Adrenal gland (tissue), 12 donors: ENCODE data around the gene DENND1C. TPM values are rescaled to one million over a fixed set of nuclear protein-coding genes. Genes with fewer than 3 reads are reported as not detected.
A peak's percentile ranks its signal among the peaks of the same experiment; 100 is the strongest.

Experiments
- DNase-seq, 7 donors: peaks; one replicate each; pipeline ENCODE4 v3.0.0-alpha.2; 2019 to 2020
- H3K27ac ChIP-seq, 5 donors: fragments of 200-600 bp; sonication (generic) in 4 of 5; 1 replicate in 3 of 5; 2 replicates in 2 of 5; pipeline versions ENCODE4 v1.5.1 to v1.8.0; 2016 to 2020; ENCODE audit warnings: mild to moderate bottlenecking in 1 of 5
- H3K27me3 ChIP-seq: fragments of 200-600 bp; 2 replicates; pipeline ENCODE4 v1.8.0; 2021
- H3K36me3 ChIP-seq, 2 donors: fragments of 200-600 bp; replicated peaks in 1 of 2; 1 replicate in 1 of 2; 2 replicates in 1 of 2; pipeline versions ENCODE4 v1.5.1 to v1.8.0; 2018 to 2022
- H3K4me1 ChIP-seq, 2 donors: fragments of 200-600 bp; replicated peaks in 1 of 2; 1 replicate in 1 of 2; 2 replicates in 1 of 2; pipeline versions ENCODE4 v1.5.1 to v1.8.0; 2018 to 2021
- H3K4me3 ChIP-seq, 4 donors: fragments of 200-600 bp; sonication (generic) in 3 of 4; one replicate each; pipeline ENCODE4 v1.5.1; 2016 to 2018
- H3K9me3 ChIP-seq, 3 donors: fragments of 200-600 bp; sonication (generic) in 1 of 3; replicated peaks in 1 of 3; 1 replicate in 2 of 3; 2 replicates in 1 of 3; pipeline versions ENCODE4 v1.5.1 to v1.8.0; 2016 to 2021
- POLR2A ChIP-seq, 2 donors: fragments of 450-650 bp; IDR thresholded peaks; one replicate each; pipeline ENCODE4 v1.6.1; 2017; ENCODE audit warnings: antibody characterized with exemption in 2 of 2, mild to moderate bottlenecking in 2 of 2, moderate library complexity in 1 of 2
- WGBS, 4 donors: extraction: QIAGEN DNeasy Blood & Tissue Kit in 2 of 4; methylation state at CpG; one replicate each; pipeline versions ENCODE4 v1.1.5 to v1.1.7; 2013 to 2017; 5-methylcytosine and 5-hydroxymethylcytosine counted together
- intact Hi-C, 2 donors: fragments of 100-400 bp; cut with DNase I; formaldehyde crosslinking; loops; one replicate each; pipeline versions ENCODE4 v1.14.1 to v1.15.0; 2022 to 2023
- polyA plus RNA-seq, 3 donors: library from polyadenylated mRNA; stranded (reverse); fragments of 200-250 nt in 2 of 3; fragments of 350-450 nt in 1 of 3; fragmentation: Illumina TruSeq in 1 of 3; extraction: RNeasy Lipid Tissue Mini Kit (QIAGEN cat#74804) in 1 of 3; gene quantifications; one replicate each; pipeline ENCODE4 v1.2.3, GENCODE V29; 2013 to 2014
- total RNA-seq, 9 donors: library from RNA; depleted of rRNA in 4 of 9; stranded (reverse); fragments of >200 nt in 4 of 9; fragments of 120-200 nt in 1 of 9; fragmentation: NEBNext Ultra II Directional in 1 of 9; extraction: Animal tissue kit (Norgen Biotek cat#: 25700) in 1 of 9; gene quantifications; one replicate each; pipeline versions ENCODE4 v1.1.0 to v1.2.4, GENCODE V29; 2013 to 2023
- TF ChIP-seq, protein P1 (sequence below), 6 experiments: fragments of 450-650 bp in 4 of 6; fragments of 200-600 bp in 2 of 6; sonication (generic) in 1 of 6; IDR thresholded peaks; 1 replicate in 5 of 6; 2 replicates in 1 of 6; pipeline versions ENCODE4 v1.5.1 to v1.8.0; 2016 to 2021; ENCODE audit warnings: antibody characterized with exemption in 6 of 6, mild to moderate bottlenecking in 2 of 6, moderate library complexity in 1 of 6
- donor health status: healthy with polysubstance abuse.
- donor health status: Bipolar disorder and iron deficiency.
- donor health status: DM: yes; HTN: yes; CAD: no.
- donor health status: DM: no; HTN: no; CAD: no.
- donor health status: DM: no; HTN: no; CAD: no.
- donor health status: DM: yes; HTN: yes; CAD: no.

The DENND1C gene
- total and polyA plus RNA-seq, 12 donors = 0.66 to 12.1 (median 4.4) TPM

- TF ChIP-seq, protein P1, sequence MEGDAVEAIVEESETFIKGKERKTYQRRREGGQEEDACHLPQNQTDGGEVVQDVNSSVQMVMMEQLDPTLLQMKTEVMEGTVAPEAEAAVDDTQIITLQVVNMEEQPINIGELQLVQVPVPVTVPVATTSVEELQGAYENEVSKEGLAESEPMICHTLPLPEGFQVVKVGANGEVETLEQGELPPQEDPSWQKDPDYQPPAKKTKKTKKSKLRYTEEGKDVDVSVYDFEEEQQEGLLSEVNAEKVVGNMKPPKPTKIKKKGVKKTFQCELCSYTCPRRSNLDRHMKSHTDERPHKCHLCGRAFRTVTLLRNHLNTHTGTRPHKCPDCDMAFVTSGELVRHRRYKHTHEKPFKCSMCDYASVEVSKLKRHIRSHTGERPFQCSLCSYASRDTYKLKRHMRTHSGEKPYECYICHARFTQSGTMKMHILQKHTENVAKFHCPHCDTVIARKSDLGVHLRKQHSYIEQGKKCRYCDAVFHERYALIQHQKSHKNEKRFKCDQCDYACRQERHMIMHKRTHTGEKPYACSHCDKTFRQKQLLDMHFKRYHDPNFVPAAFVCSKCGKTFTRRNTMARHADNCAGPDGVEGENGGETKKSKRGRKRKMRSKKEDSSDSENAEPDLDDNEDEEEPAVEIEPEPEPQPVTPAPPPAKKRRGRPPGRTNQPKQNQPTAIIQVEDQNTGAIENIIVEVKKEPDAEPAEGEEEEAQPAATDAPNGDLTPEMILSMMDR (IDR thresholded peaks at IDR 0.05) = no peak
- no peak for TF ChIP-seq POLR2A (IDR thresholded peaks at IDR 0.05)
- no peaks in the 10 kb centered on the region for H3K36me3 ChIP-seq
- no peaks in the 10 kb centered on the region for H3K27me3 ChIP-seq
- no peak overlapping the region for H3K27ac ChIP-seq
- no peaks in the 10 kb centered on the region for H3K9me3 ChIP-seq
- DNase-seq = peak in 3 of 7 donors; percentile 36 to 45 (median 39)
- peaks cover 3 to 17% of the 10 kb centered on the region in 2 donors for H3K4me1 ChIP-seq
- intact Hi-C loops = no loop called here
- peak overlapping the region in 1 of 4 donors; percentile 42 for H3K4me3 ChIP-seq
- 19 to 28% (median 24%) methylated on average over 32 to 52 of the region's 52 CpGs for WGBS, 4 donors
Measured at GRCh38 chr19:6475321-6476108, 6.1 kb downstream of the DENND1C start.

GRCh38 chr19:6473647-6474046, 7.9 kb downstream of the DENND1C start:
- Histone ChIP-seq H3K4me1 (peaks cover 3 to 17% of the 10 kb centered on the region in 2 donors), H3K27me3 (no peaks in the 10 kb centered on the region), H3K4me3 (no peak overlapping the region), H3K36me3 (no peaks in the 10 kb centered on the region), H3K27ac (no peak overlapping the region), H3K9me3 (no peaks in the 10 kb centered on the region)
- intact Hi-C loops = no loop called here
- no peak for DNase-seq
- WGBS, 4 donors = 54 to 84% (median 59%) methylated on average over 8 to 9 of the region's 9 CpGs
- TF ChIP-seq POLR2A (IDR thresholded peaks at IDR 0.05) = no peak
- TF ChIP-seq, protein P1 (IDR thresholded peaks at IDR 0.05) = no peak

GRCh38 chr19:6472713-6473112, 8.9 kb downstream of the DENND1C start:
- Histone ChIP-seq H3K4me3 (no peak overlapping the region), H3K27me3 (no peaks in the 10 kb centered on the region), H3K9me3 (no peaks in the 10 kb centered on the region), H3K36me3 (no peaks in the 10 kb centered on the region), H3K4me1 (peaks cover 3 to 17% of the 10 kb centered on the region in 2 donors), H3K27ac (no peak overlapping the region)
- DNase-seq = no peak
- intact Hi-C loops = no loop called here
- 14 to 72% (median 63%) methylated on average over 1 to 4 of the region's 4 CpGs for WGBS, 4 donors
- TF ChIP-seq, protein P1 (IDR thresholded peaks at IDR 0.05) = no peak
- TF ChIP-seq POLR2A (IDR thresholded peaks at IDR 0.05) = no peak

DNA sequence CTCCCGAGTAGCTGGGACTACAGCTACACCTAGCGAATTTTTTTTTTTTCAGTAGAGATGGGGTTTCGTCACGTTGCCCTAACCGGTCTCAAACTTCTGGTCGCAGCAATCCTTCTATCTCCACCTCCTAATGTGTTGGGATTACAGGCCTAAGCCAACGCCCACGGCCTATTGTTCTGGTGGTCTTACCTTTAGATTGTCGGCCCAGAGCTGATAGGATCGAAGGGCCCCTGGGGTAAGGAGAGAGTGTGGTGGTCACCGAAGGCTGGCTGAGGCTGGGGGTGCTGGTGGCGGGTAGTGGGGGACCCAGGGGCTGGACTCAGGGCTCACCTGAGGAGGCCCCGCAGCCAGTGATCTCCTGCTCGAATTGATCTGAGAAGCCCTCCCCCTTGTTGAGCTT, 10.5 kb downstream of the DENND1C start:
- no peak overlapping the region for H3K27ac ChIP-seq
- intact Hi-C loops = no loop called here
- 81 to 96% (median 87%) methylated on average over 10 to 14 of the region's 14 CpGs for WGBS, 4 donors
- no peak overlapping the region for H3K4me3 ChIP-seq
- peaks cover 3 to 11% of the 10 kb centered on the region in 2 donors for H3K4me1 ChIP-seq
- no peaks in the 10 kb centered on the region for H3K9me3 ChIP-seq
- TF ChIP-seq, protein P1 (IDR thresholded peaks at IDR 0.05) = no peak
- TF ChIP-seq POLR2A (IDR thresholded peaks at IDR 0.05) = no peak
- DNase-seq = no peak
- no peaks in the 10 kb centered on the region for H3K27me3 ChIP-seq
- H3K36me3 ChIP-seq = no peaks in the 10 kb centered on the region
